ENCODE data around the gene MYH14.

DNA sequence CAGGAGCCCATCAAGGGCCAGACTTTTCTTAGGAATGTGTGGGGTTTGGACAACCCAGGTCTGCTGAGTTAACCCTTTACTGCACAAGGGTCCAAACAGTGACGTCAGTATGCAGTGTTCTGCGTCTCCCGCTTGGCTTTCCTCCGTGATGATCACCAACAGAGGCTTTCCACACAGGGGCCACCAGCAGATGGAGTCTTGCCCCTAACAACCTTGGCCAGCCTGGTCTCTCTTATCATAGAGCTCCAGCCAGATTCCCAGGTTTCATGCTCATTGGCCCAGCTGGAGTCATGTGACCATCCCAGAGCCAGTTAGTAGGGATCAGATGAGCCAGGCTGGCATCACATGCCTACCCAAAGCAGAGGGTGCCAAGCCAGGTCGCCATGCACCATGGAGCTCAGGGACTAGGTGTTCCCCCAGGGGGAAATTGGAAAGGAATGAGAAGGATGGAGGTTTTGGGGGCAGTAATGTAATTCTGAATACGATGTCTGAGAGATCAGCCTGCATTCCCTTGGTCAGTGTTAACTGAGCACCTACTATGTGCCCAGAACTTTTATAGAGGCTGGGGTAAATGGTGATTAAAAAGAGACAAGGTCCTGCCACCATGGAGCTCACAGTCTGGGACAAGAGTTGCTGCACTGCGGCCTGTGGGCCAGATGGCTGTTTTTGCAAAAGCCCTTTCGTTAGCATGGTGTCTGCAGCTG is 61.2 kb downstream of the MYH14 start:
- TF ChIP-seq, protein P1, sequence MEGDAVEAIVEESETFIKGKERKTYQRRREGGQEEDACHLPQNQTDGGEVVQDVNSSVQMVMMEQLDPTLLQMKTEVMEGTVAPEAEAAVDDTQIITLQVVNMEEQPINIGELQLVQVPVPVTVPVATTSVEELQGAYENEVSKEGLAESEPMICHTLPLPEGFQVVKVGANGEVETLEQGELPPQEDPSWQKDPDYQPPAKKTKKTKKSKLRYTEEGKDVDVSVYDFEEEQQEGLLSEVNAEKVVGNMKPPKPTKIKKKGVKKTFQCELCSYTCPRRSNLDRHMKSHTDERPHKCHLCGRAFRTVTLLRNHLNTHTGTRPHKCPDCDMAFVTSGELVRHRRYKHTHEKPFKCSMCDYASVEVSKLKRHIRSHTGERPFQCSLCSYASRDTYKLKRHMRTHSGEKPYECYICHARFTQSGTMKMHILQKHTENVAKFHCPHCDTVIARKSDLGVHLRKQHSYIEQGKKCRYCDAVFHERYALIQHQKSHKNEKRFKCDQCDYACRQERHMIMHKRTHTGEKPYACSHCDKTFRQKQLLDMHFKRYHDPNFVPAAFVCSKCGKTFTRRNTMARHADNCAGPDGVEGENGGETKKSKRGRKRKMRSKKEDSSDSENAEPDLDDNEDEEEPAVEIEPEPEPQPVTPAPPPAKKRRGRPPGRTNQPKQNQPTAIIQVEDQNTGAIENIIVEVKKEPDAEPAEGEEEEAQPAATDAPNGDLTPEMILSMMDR (optimal IDR thresholded peaks at IDR 0.05 in 1 of 3, IDR thresholded peaks at IDR 0.05 in 1 of 3, conservative IDR thresholded peaks at IDR 0.05 in 1 of 3; ENCODE audit: extremely low read depth in 1 of 3, insufficient read depth in 2 of 3, low read length in 3 of 3), result no peak
- TF ChIP-seq EZH2 (IDR thresholded peaks at IDR 0.05; ENCODE audit: low read length), result no peak
